ENCODE measurements around the gene PAWR.
A peak's percentile ranks its signal among the peaks of the same experiment; 100 is the strongest.

- no peak for TF ChIP-seq FOXP4 (CRISPR knock-in tag; IDR thresholded peaks at IDR 0.05)
- peak; percentile 67 for TF ChIP-seq CTCF (CRISPR knock-in tag; IDR thresholded peaks at IDR 0.05)
These were observed 135.5 kb downstream of the PAWR start for GRCh38 chr12:79555028-79555925.
